DMS79 (cell line): ENCODE data around the gene NIPSNAP2.
"Not testable (repeated sequence)": the region's sequence is repeated elsewhere in the genome, so short reads cannot be mapped to it uniquely, and the experiment has no call there.

Experiments
- DNase-seq: peaks from one replicate; lab custom pipeline; 2025; lab: John Stamatoyannopoulos, UW

NIPSNAP2 gene

GRCh38 chr7:55975988-55976633 lies 11.7 kb downstream of the NIPSNAP2 start:
- DNase-seq = no peak

- no peak for DNase-seq
Observed at GRCh38 chr7:55977831-55978230, 13.4 kb downstream of the NIPSNAP2 start.

- no peak for DNase-seq
Observed at GRCh38 chr7:55980266-55980665, 15.9 kb downstream of the NIPSNAP2 start.

GRCh38 chr7:55983537-55983936 lies 19.2 kb downstream of the NIPSNAP2 start:
- no peak for DNase-seq

- DNase-seq = no peak
Observed at GRCh38 chr7:55992346-55992745, 28.0 kb downstream of the NIPSNAP2 start.

- DNase-seq = no peak
Observed at GRCh38 chr7:55996856-55997500, 32.6 kb downstream of the NIPSNAP2 start.

- no peak for DNase-seq
Observed at GRCh38 chr7:56003749-56004148, 39.4 kb downstream of the NIPSNAP2 start.

- no peak for DNase-seq
Observed at GRCh38 chr7:56007167-56007652, 42.8 kb downstream of the NIPSNAP2 start.

GRCh38 chr7:56007891-56008290 lies 43.5 kb downstream of the NIPSNAP2 start:
- DNase-seq = no peak

GRCh38 chr7:56009695-56010094 lies 45.3 kb downstream of the NIPSNAP2 start:
- DNase-seq = peak; percentile 90

- DNase-seq = not testable (repeated sequence)
Observed at GRCh38 chr7:56017015-56017414, 52.6 kb downstream of the NIPSNAP2 start.

GRCh38 chr7:56019501-56019900 lies 55.1 kb downstream of the NIPSNAP2 start:
- DNase-seq = no peak

- no peak for DNase-seq
Observed at GRCh38 chr7:56023500-56023899, 59.1 kb downstream of the NIPSNAP2 start.

- DNase-seq = peak; percentile 64
Observed at GRCh38 chr7:56026538-56026937, 62.2 kb downstream of the NIPSNAP2 start.

GRCh38 chr7:56028942-56029630 lies 64.7 kb downstream of the NIPSNAP2 start:
- DNase-seq = no peak

- no peak for DNase-seq
Observed at GRCh38 chr7:56030340-56030739, 66.0 kb downstream of the NIPSNAP2 start.

GRCh38 chr7:56031556-56031955 lies 67.2 kb downstream of the NIPSNAP2 start:
- not testable (repeated sequence) for DNase-seq

GRCh38 chr7:56032578-56032977 lies 68.2 kb downstream of the NIPSNAP2 start:
- DNase-seq = not testable (repeated sequence)

GRCh38 chr7:56033671-56034432 lies 69.5 kb downstream of the NIPSNAP2 start:
- peak; percentile 90 for DNase-seq

- DNase-seq = no peak
Observed at GRCh38 chr7:56040730-56041129, 76.3 kb downstream of the NIPSNAP2 start.

- DNase-seq = not testable (repeated sequence)
Observed at GRCh38 chr7:56045758-56046157, 81.4 kb downstream of the NIPSNAP2 start.
